Stimulated activated CD8-positive, alpha-beta memory T cell treated with anti-CD3 and anti-CD28 coated beads, Interleukin-12 subunit alpha, Interleukin-12 subunit beta, amount 100 ng/mL, for 4 hours (primary cell): ENCODE results near the gene SPATA2L.

ENCODE experiments used
- DNase-seq: peaks from one replicate; pipeline ENCODE4 v3.0.0-alpha.2; 2020; ENCODE audit warnings: low read depth

Gene SPATA2L

GRCh38 chr16:89656435-89657121, 44.9 kb downstream of the SPATA2L start:
- DNase-seq, result no peak

GRCh38 chr16:89655062-89655643, 46.4 kb downstream of the SPATA2L start:
- DNase-seq, result no peak

- no peak for DNase-seq
These were observed 47.7 kb downstream of the SPATA2L start for GRCh38 chr16:89653656-89654295.

- no peak for DNase-seq
These were observed 49.9 kb downstream of the SPATA2L start for GRCh38 chr16:89651584-89651983.

GRCh38 chr16:89646906-89647305, 54.6 kb downstream of the SPATA2L start:
- DNase-seq, result no peak
